IPS-18a (cell line): ENCODE results near the gene RRAS.

Source experiments
- H3K27ac ChIP-seq: one replicate; pipeline ENCODE4 v1.5.1; 2013; ENCODE audit warnings: low read length
- H3K27me3 ChIP-seq: one replicate; pipeline ENCODE4 v1.6.1; 2013; ENCODE audit warnings: mild to moderate bottlenecking, low read length; ENCODE audit not compliant: control insufficient read depth, insufficient read depth
- H3K36me3 ChIP-seq: one replicate; pipeline ENCODE4 v1.6.1; 2013; ENCODE audit warnings: low read depth, low read length; ENCODE audit not compliant: control insufficient read depth
- H3K4me1 ChIP-seq: one replicate; pipeline ENCODE4 v1.6.1; 2013; ENCODE audit warnings: low read depth, low read length; ENCODE audit not compliant: control insufficient read depth
- H3K4me3 ChIP-seq: one replicate; pipeline ENCODE4 v1.5.1; 2013; ENCODE audit warnings: low read length
- H3K9ac ChIP-seq: one replicate; pipeline ENCODE4 v1.6.1; 2013; ENCODE audit warnings: mild to moderate bottlenecking, low read length, moderate library complexity
- H3K9me3 ChIP-seq: one replicate; pipeline ENCODE4 v1.6.1; 2013; ENCODE audit warnings: low read depth, low read length; ENCODE audit not compliant: control insufficient read depth

Gene RRAS

GRCh38 chr19:49658566-49659442 lies 18.9 kb upstream of the RRAS start:
- Histone ChIP-seq H3K27ac (no peak overlapping the region), H3K27me3 (no peaks in the 10 kb centered on the region), H3K9me3 (no peaks in the 10 kb centered on the region), H3K9ac (no peak overlapping the region), H3K36me3 (peaks cover 53% of the 10 kb centered on the region), H3K4me3 (no peak overlapping the region), H3K4me1 (no peaks in the 10 kb centered on the region)

- Histone ChIP-seq H3K36me3 (peaks cover 59% of the 10 kb centered on the region), H3K27me3 (no peaks in the 10 kb centered on the region), H3K9ac (no peak overlapping the region), H3K27ac (no peak overlapping the region), H3K4me3 (no peak overlapping the region), H3K9me3 (no peaks in the 10 kb centered on the region), H3K4me1 (no peaks in the 10 kb centered on the region)
These were observed 18.2 kb upstream of the RRAS start for GRCh38 chr19:49658139-49658517.

- Histone ChIP-seq H3K9me3 (no peaks in the 10 kb centered on the region), H3K4me1 (no peaks in the 10 kb centered on the region), H3K27ac (no peak overlapping the region), H3K9ac (no peak overlapping the region), H3K36me3 (peaks cover 61% of the 10 kb centered on the region), H3K27me3 (no peaks in the 10 kb centered on the region), H3K4me3 (no peak overlapping the region)
These were observed 17.7 kb upstream of the RRAS start for GRCh38 chr19:49657493-49658138.

DNA sequence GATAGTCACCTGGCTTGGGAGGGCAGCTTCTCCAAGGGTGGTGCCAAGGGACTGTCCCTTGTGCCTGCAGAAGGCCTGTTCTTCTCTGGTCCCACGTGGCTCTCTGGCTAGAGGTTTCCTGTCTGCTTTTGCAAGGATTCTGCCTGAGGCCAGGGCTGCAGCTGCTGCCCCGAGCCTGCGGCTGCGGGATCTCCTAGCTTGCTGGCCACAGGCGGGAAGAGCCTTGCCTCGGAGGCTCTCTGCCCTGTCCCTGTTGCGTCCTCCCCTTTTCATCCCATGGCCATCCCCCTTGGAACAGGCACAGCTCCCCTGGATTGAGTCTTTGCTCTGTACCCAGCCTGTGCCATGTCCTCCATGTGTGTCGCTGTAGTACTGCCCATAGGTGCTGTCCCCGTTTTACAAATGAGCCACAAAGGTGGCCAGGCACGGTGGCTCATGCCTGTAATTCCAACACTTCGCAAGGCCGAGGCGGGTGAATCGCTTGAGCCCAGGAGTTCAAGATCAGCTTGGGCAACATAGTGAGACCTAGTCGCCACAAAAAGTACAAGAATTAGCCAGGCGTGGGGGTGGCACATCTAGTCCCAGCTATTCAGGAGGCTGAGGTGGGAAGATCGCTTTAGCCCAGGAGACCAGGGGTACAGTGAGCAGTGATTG lies 16.6 kb upstream of the RRAS start:
- Histone ChIP-seq H3K4me3 (no peak overlapping the region), H3K9me3 (no peaks in the 10 kb centered on the region), H3K4me1 (no peaks in the 10 kb centered on the region), H3K27ac (no peak overlapping the region), H3K27me3 (no peaks in the 10 kb centered on the region), H3K36me3 (peaks cover 54% of the 10 kb centered on the region), H3K9ac (no peak overlapping the region)

DNA sequence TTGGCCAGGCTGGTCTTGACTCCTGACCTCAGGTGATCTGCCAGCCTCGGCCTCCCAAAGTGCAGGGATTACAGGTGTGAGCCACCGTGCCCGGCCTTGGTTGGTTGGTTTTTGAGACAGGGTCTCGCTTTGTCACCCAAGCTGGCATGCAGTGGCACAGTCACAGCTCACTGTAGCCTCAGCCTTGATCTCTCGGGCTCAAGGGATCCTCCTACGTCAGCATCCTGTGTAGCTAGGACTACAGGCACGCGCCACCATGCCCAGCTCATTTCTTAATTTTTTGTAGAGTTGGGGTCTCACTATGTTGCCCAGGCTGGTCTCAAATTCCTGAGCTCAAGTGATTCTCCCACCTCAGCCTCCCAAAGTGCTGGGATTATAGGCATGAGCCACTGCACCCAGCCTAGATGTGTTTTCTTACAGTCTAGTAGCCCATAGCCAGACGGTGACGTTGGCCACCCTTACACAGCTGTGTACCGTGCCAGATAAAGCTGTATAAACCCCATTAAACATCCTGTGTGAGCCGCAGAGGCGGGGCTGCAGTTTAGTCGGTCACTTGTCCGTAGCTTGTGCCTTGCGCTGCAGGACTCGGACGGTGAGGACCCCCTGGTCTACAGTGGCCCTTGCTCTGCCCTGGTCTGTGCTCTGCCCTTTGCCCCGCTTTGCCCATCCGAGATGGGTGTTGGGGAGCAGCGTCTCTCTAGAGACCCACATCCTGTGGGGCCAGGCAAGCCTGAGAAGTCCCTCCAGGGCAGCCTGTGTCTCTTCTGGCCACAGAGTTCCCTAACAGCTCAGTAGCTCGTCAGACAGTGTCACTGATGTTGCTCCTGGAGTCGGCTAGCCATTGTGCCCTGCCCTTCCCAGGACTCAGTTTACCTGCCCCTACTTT lies 15.9 kb upstream of the RRAS start:
- Histone ChIP-seq H3K27me3 (no peaks in the 10 kb centered on the region), H3K4me1 (no peaks in the 10 kb centered on the region), H3K36me3 (peaks cover 47% of the 10 kb centered on the region), H3K4me3 (no peak overlapping the region), H3K9ac (no peak overlapping the region), H3K27ac (no peak overlapping the region), H3K9me3 (no peaks in the 10 kb centered on the region)

- H3K9me3 ChIP-seq, result no peaks in the 10 kb centered on the region
- no peaks in the 10 kb centered on the region for H3K27me3 ChIP-seq
- H3K4me1 ChIP-seq, result no peaks in the 10 kb centered on the region
- H3K36me3 ChIP-seq, result peaks cover 55% of the 10 kb centered on the region
- no peak overlapping the region for H3K9ac ChIP-seq
- no peak overlapping the region for H3K27ac ChIP-seq
- no peak overlapping the region for H3K4me3 ChIP-seq
These were observed 14.6 kb upstream of the RRAS start for GRCh38 chr19:49654581-49654980.

DNA sequence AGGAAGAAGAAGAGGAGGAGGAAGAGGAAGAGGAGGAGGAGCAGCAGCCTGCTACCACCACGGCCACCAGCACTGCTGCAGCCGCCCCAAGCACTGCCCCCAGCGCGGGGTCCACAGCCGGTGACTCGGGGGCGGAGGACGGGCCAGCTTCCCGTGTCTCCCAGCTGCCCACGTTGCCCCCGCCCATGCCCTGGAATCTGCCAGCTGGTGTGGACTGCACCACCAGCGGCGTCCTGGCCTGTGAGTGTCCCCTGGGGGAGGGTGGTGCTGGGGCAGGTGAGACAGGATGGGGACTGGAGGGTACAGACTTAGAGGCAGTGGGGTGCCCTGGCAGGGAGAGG lies 13.5 kb upstream of the RRAS start:
- no peak overlapping the region for H3K4me3 ChIP-seq
- H3K4me1 ChIP-seq, result no peaks in the 10 kb centered on the region
- peaks cover 48% of the 10 kb centered on the region for H3K36me3 ChIP-seq
- H3K27ac ChIP-seq, result no peak overlapping the region
- no peaks in the 10 kb centered on the region for H3K9me3 ChIP-seq
- no peak overlapping the region for H3K9ac ChIP-seq
- H3K27me3 ChIP-seq, result no peaks in the 10 kb centered on the region

DNA sequence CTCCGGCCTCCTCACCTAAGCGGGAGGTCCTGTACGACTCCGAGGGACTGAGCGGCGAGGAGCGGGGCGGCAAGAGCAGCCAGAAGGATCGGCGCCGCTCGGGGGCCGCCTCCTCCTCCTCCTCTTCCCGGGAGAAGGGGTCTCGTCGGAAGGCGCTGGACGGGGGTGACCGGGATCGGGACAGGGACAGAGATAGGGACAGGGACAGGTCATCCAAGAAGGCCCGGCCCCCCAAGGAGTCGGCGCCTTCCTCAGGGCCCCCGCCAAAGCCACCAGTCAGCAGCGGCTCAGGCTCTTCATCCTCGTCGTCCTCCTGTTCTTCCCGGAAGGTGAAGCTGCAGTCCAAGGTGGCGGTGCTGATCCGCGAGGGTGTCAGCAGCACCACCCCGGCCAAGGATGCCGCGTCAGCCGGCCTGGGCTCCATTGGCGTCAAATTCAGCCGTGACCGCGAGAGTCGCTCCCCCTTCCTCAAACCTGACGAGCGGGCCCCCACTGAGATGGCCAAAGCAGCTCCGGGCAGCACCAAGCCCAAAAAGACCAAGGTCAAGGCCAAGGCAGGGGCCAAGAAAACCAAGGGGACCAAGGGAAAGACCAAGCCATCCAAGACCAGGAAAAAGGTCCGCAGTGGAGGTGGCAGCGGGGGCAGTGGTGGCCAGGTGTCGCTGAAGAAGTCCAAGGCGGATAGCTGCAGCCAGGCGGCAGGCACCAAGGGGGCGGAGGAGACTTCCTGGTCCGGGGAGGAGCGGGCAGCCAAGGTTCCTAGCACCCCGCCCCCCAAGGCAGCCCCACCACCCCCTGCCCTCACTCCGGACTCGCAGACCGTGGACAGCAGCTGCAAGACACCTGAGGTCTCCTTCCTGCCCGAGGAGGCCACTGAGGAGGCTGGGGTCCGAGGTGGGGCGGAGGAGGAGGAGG lies 12.9 kb upstream of the RRAS start:
- Histone ChIP-seq H3K27ac (no peak overlapping the region), H3K4me1 (no peaks in the 10 kb centered on the region), H3K36me3 (peaks cover 46% of the 10 kb centered on the region), H3K9me3 (no peaks in the 10 kb centered on the region), H3K27me3 (no peaks in the 10 kb centered on the region), H3K4me3 (no peak overlapping the region), H3K9ac (no peak overlapping the region)

- Histone ChIP-seq H3K9me3 (no peaks in the 10 kb centered on the region), H3K27ac (no peak overlapping the region), H3K9ac (no peak overlapping the region), H3K27me3 (no peaks in the 10 kb centered on the region), H3K4me1 (no peaks in the 10 kb centered on the region), H3K36me3 (peaks cover 43% of the 10 kb centered on the region), H3K4me3 (no peak overlapping the region)
These were observed 12.0 kb upstream of the RRAS start for GRCh38 chr19:49651820-49652550.
